A549 (cell line): ENCODE data around the gene MEF2C. TPM values are rescaled to one million over a fixed set of nuclear protein-coding genes. Genes with fewer than 3 reads are reported as not detected.

ENCODE experiments used
- ATAC-seq, 2 experiments: fragments of 200-7000 bp in 1 of 2; fragments of >200 bp in 1 of 2; cut with Nextera tagmentation in 1 of 2; cut with Tn5 transposase in 1 of 2; 3 replicates each; pipeline versions ENCODE4 v1.8.0 to v1.9.1; 2018 to 2020; ENCODE audit warnings: mild to moderate bottlenecking in 1 of 2, moderate library complexity in 1 of 2
- CTCF ChIA-PET: fragments of 300-600 bp; sonication (Branson Sonifier 250); formaldehyde crosslinking; extraction: SDS; loops from one replicate; lab custom pipeline; 2021; ENCODE audit warnings: antibody characterized with exemption, inconsistent platforms; lab: Yijun Ruan, JAX
- POLR2A ChIA-PET: fragments of 350-600 bp; formaldehyde crosslinking; extraction: SDS; loops from one replicate; lab custom pipeline; 2021; ENCODE audit warnings: antibody characterized with exemption, inconsistent platforms; lab: Yijun Ruan, JAX
- DNase-seq, 2 experiments: peaks; one replicate each; pipeline versions ENCODE4 v3.0.0 to v3.0.0-alpha.2; 2011 to 2016; ENCODE audit warnings: low read depth in 1 of 2, low spot score in 1 of 2
- FAIRE-seq: peaks from 2 replicates; lab custom pipeline; 2011; peaks lifted over from hg19 to GRCh38; lab: Jason Lieb, UNC
- H3K27ac ChIP-seq, 2 experiments: fragments of >200 bp; sonication (Bioruptor Twin); formaldehyde crosslinking; 3 replicates each; pipeline ENCODE4 v1.5.1; 2016 to 2017
- H3K4me1 ChIP-seq: fragments of >200 bp; sonication (Bioruptor Twin); formaldehyde crosslinking; 3 replicates; pipeline ENCODE4 v1.6.1; 2016
- H3K4me2 ChIP-seq: fragments of >200 bp; sonication (Bioruptor Twin); formaldehyde crosslinking; 3 replicates; pipeline ENCODE4 v1.6.1; 2016
- H3K4me3 ChIP-seq: fragments of >200 bp; sonication (Bioruptor Twin); formaldehyde crosslinking; 3 replicates; pipeline ENCODE4 v1.5.1; 2016
- H3K9me3 ChIP-seq: fragments of >200 bp; sonication (Bioruptor Twin); formaldehyde crosslinking; 3 replicates; pipeline ENCODE4 v1.6.1; 2016
- BHLHE40 ChIP-seq: IDR thresholded peaks from 2 replicates; pipeline ENCODE4 v1.6.1; 2012; ENCODE audit warnings: low read depth, low read length, inconsistent platforms
- CEBPB ChIP-seq, 2 experiments: fragments of >200 bp in 1 of 2; sonication (Bioruptor Twin) in 1 of 2; formaldehyde crosslinking in 1 of 2; IDR thresholded peaks; 2 replicates each; pipeline ENCODE4 v1.6.1; 2012 to 2016
- CHD2 ChIP-seq: fragments of 150-350 bp; IDR thresholded peaks from 2 replicates; pipeline ENCODE4 v1.6.1; 2014; ENCODE audit warnings: low read length; ENCODE audit not compliant: partially characterized antibody
- EHF ChIP-seq: fragments of 250-450 bp; sonication (Bioruptor Pico); IDR thresholded peaks from 2 replicates; pipeline ENCODE4 v1.5.0; 2020; ENCODE audit warnings: mild to moderate bottlenecking
- EHMT2 ChIP-seq: fragments of 200-600 bp; sonication (generic); IDR thresholded peaks from 2 replicates; pipeline ENCODE4 v1.6.1; 2016; ENCODE audit warnings: antibody characterized with exemption, low read depth, mild to moderate bottlenecking, moderate library complexity
- EP300 ChIP-seq, 2 experiments: fragments of >200 bp; sonication (Bioruptor Twin); formaldehyde crosslinking; IDR thresholded peaks; 2 replicates in 1 of 2; 3 replicates in 1 of 2; pipeline ENCODE4 v1.6.1; 2016 to 2017
- ESRRA ChIP-seq: fragments of 150-350 bp; IDR thresholded peaks from 2 replicates; pipeline ENCODE4 v1.6.1; 2014; ENCODE audit warnings: mild to moderate bottlenecking, low read length, borderline replicate concordance
- FOXS1 ChIP-seq: fragments of 250-450 bp; sonication (Bioruptor Pico); IDR thresholded peaks from 2 replicates; pipeline ENCODE4 v1.5.0; 2020; ENCODE audit warnings: mild to moderate bottlenecking, moderate library complexity
- HEYL ChIP-seq: fragments of 250-450 bp; sonication (Bioruptor Pico); IDR thresholded peaks from 2 replicates; pipeline ENCODE4 v1.8.0; 2021; ENCODE audit warnings: mild to moderate bottlenecking, moderate library complexity
- HOXB5 ChIP-seq: fragments of 250-450 bp; sonication (Bioruptor Pico); IDR thresholded peaks from 2 replicates; pipeline ENCODE4 v1.5.0; 2020; ENCODE audit warnings: mild to moderate bottlenecking, moderate library complexity
- JUN ChIP-seq, 2 experiments: fragments of >200 bp; sonication (Bioruptor Twin); formaldehyde crosslinking; IDR thresholded peaks; 2 replicates in 1 of 2; 3 replicates in 1 of 2; pipeline ENCODE4 v1.6.1; 2016 to 2017
- JUNB ChIP-seq: fragments of >200 bp; sonication (Bioruptor Twin); formaldehyde crosslinking; IDR thresholded peaks from 2 replicates; pipeline ENCODE4 v1.6.1; 2016
- KDM5A ChIP-seq: fragments of 200-600 bp; sonication (generic); IDR thresholded peaks from 2 replicates; pipeline ENCODE4 v1.6.1; 2016; ENCODE audit warnings: antibody characterized with exemption, mild to moderate bottlenecking
- NFE2L2 ChIP-seq: fragments of 150-350 bp; conservative IDR thresholded peaks from 2 replicates; pipeline ENCODE4 v1.6.1; 2014; ENCODE audit warnings: low read length
- NPAS2 ChIP-seq: fragments of 250-450 bp; sonication (Bioruptor Pico); IDR thresholded peaks from 2 replicates; pipeline ENCODE4 v1.8.0; 2022; ENCODE audit warnings: mild to moderate bottlenecking, moderate library complexity, borderline replicate concordance
- PHF8 ChIP-seq: fragments of 200-600 bp; sonication (generic); IDR thresholded peaks from 2 replicates; pipeline ENCODE4 v1.6.1; 2016; ENCODE audit warnings: low read depth, mild to moderate bottlenecking, antibody characterized with exemption, moderate library complexity, borderline replicate concordance
- RAD21 ChIP-seq, 2 experiments: fragments of >200 bp in 1 of 2; sonication (Bioruptor Twin) in 1 of 2; formaldehyde crosslinking in 1 of 2; IDR thresholded peaks in 1 of 2; conservative IDR thresholded peaks in 1 of 2; 2 replicates in 1 of 2; 3 replicates in 1 of 2; pipeline ENCODE4 v1.6.1; 2012 to 2018; ENCODE audit warnings: inconsistent platforms in 1 of 2
- RFX5 ChIP-seq: fragments of 450-650 bp; IDR thresholded peaks from 2 replicates; pipeline ENCODE4 v1.7.1; 2014; ENCODE audit warnings: antibody characterized with exemption, mild to moderate bottlenecking, moderate library complexity
- RNF2 ChIP-seq: fragments of 200-600 bp; sonication (generic); IDR thresholded peaks from 2 replicates; pipeline ENCODE4 v1.6.1; 2016; ENCODE audit warnings: low read depth, mild to moderate bottlenecking, antibody characterized with exemption, moderate library complexity, borderline replicate concordance
- SMC3 ChIP-seq: fragments of >200 bp; sonication (Bioruptor Twin); formaldehyde crosslinking; IDR thresholded peaks from 3 replicates; pipeline ENCODE4 v1.6.1; 2018; ENCODE audit warnings: inconsistent platforms
- TFCP2L1 ChIP-seq: fragments of 250-450 bp; sonication (Bioruptor Pico); IDR thresholded peaks from 2 replicates; pipeline ENCODE4 v1.5.0; 2021; ENCODE audit warnings: mild to moderate bottlenecking
- TP53 ChIP-seq: fragments of 250-450 bp; sonication (Bioruptor Pico); IDR thresholded peaks from 2 replicates; pipeline ENCODE4 v1.5.0; 2021; ENCODE audit warnings: mild to moderate bottlenecking, moderate library complexity
- WGBS: methylation state at CpG from one replicate; pipeline ENCODE4 v1.1.6; 2017; ENCODE audit errors: missing lambda C conversion rate; 5-methylcytosine and 5-hydroxymethylcytosine counted together
- polyA plus RNA-seq, 4 experiments: library from polyadenylated mRNA; depleted of rRNA in 3 of 4; stranded (reverse); fragments of >200 nt; fragmentation: RNase III in 1 of 4; extraction: RNeasy Plus Mini Kit Qiagen cat#74134 plus additional on column Dnase treatment in 1 of 4; gene quantifications; 2 replicates in 3 of 4; 3 replicates in 1 of 4; pipeline ENCODE4 v1.2.3, GENCODE V29; 2011 to 2017
- TF ChIP-seq, protein P1 (sequence below): fragments of 250-450 bp; sonication (Bioruptor Pico); IDR thresholded peaks from 2 replicates; pipeline ENCODE4 v1.5.0; 2021; ENCODE audit warnings: mild to moderate bottlenecking, moderate library complexity, borderline replicate concordance
- TF ChIP-seq, protein P2 (sequence below): fragments of 450-650 bp; IDR thresholded peaks from 2 replicates; pipeline ENCODE4 v1.6.1; 2014; ENCODE audit warnings: antibody characterized with exemption
- TF ChIP-seq, protein P3 (sequence below): IDR thresholded peaks from 2 replicates; pipeline ENCODE4 v1.6.1; 2012
- TF ChIP-seq, protein P4 (sequence below): fragments of 250-450 bp; sonication (Bioruptor Pico); IDR thresholded peaks from 2 replicates; pipeline ENCODE4 v1.5.0; 2020; ENCODE audit warnings: low read depth, mild to moderate bottlenecking, moderate library complexity

MEF2C gene
- polyA plus RNA-seq, 2 of the 4 experiments (the other 2 are of a cell fraction) = 0.03 to 0.06 TPM

DNA sequence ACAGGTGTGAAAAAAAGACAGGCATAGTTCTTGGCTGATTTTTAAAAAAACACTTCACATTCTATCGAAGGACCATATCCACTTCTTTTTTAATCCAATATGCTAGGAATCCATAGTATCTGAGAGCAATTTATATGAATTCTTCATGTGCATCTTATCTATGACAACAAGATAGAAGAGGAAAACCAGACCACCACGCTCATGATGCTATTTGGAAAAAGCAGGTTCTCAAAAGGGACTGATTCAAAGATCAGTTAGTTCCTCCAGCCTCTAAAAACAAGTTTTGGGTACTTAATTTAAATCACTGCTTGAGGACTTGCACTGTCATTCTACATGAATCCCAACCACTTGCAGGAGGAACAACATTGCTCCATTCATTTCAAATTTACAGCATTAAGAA, 6.3 kb downstream of the MEF2C start:
- CTCF ChIA-PET = no interaction called here
- H3K4me1 ChIP-seq = no peaks in the 10 kb centered on the region
- no peaks in the 10 kb centered on the region for H3K9me3 ChIP-seq
- WGBS = 11% methylated on average over 2 of the region's 2 CpGs
- no peak overlapping the region for H3K4me2 ChIP-seq
- no peak for DNase-seq
- POLR2A ChIA-PET = no interaction called here
- TF ChIP-seq JUNB (no peak), ESRRA (no peak), NFE2L2 (no peak), KDM5A (no peak), FOXS1 (CRISPR knock-in tag) (no peak), RAD21 (conservative IDR thresholded peaks at IDR 0.05 in 1 of 2, IDR thresholded peaks at IDR 0.05 in 1 of 2) (no peak), RFX5 (no peak), CHD2 (no peak), RNF2 (no peak), CEBPB (IDR thresholded peaks at IDR 0.05) (no peak), JUN (IDR thresholded peaks at IDR 0.05) (no peak)
- no peak for ATAC-seq
- H3K27ac ChIP-seq = no peak overlapping the region
- H3K4me3 ChIP-seq = no peak overlapping the region
- no peak for FAIRE-seq

DNA sequence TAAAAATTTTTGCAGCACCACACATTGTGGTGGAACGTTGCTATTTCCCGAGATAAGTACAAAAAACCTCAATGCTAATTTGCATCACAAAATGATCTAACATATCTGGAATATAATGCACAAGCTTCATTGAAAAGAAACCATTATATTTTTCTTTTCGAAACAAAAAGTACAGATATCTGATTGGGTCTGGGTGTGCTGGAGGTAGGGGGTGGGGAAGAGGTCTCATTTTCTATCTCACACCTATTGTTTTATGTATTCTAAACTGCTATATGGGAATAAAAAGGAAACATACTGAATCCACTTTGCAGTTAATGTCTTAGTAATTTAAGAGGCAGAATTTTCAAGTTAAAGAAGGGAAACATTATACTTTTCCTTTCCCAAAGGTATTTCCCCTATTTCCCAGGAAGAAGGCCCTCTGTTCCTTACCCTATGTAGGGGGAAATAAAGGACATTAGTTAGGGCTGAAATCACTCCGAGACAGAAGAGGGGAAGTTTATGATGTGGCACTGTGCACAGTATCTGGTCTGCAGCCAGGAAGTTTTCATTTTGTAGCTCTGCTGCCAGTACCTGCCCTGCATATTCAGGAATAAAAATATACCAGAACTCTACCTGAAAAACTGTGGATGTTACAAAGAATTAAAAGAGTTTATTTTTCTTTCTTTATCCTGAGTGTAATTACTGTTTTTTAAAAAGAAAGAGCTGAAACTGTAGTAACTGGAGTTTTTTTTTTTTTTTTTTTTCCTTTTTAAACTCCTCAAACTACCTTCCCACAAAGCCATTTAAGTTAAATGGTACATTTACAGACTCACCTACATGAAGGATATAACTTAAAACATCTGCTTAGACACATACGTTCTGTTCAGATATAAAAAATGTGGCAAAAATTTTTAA, 7.4 kb downstream of the MEF2C start:
- FAIRE-seq (no peak), DNase-seq (no peak), ATAC-seq (no peak)
- Histone ChIP-seq H3K4me3 (no peak overlapping the region), H3K4me2 (no peak overlapping the region), H3K9me3 (no peaks in the 10 kb centered on the region), H3K4me1 (no peaks in the 10 kb centered on the region), H3K27ac (no peak overlapping the region)
- ChIA-PET CTCF (interaction anchor here (0.8 kb wide), 1 partner anchor 23 kb away, joined by 3 read pairs; no protein-coding TSS in a partner anchor), POLR2A (no interaction called here)
- no peak for TF ChIP-seq NPAS2 (CRISPR knock-in tag)
- TF ChIP-seq TP53 (CRISPR knock-in tag) = no peak
- TF ChIP-seq BHLHE40 = no peak
- TF ChIP-seq TFCP2L1 = no peak
- TF ChIP-seq, protein P1, sequence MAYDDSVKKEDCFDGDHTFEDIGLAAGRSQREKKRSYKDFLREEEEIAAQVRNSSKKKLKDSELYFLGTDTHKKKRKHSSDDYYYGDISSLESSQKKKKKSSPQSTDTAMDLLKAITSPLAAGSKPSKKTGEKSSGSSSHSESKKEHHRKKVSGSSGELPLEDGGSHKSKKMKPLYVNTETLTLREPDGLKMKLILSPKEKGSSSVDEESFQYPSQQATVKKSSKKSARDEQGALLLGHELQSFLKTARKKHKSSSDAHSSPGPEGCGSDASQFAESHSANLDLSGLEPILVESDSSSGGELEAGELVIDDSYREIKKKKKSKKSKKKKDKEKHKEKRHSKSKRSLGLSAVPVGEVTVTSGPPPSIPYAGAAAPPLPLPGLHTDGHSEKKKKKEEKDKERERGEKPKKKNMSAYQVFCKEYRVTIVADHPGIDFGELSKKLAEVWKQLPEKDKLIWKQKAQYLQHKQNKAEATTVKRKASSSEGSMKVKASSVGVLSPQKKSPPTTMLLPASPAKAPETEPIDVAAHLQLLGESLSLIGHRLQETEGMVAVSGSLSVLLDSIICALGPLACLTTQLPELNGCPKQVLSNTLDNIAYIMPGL = no peak
- TF ChIP-seq SMC3 = no peak
- TF ChIP-seq NFE2L2 = no peak
- TF ChIP-seq JUN (IDR thresholded peaks at IDR 0.05) = no peak
- TF ChIP-seq EHF (CRISPR knock-in tag) = no peak
- TF ChIP-seq PHF8 = no peak
- TF ChIP-seq, protein P2, sequence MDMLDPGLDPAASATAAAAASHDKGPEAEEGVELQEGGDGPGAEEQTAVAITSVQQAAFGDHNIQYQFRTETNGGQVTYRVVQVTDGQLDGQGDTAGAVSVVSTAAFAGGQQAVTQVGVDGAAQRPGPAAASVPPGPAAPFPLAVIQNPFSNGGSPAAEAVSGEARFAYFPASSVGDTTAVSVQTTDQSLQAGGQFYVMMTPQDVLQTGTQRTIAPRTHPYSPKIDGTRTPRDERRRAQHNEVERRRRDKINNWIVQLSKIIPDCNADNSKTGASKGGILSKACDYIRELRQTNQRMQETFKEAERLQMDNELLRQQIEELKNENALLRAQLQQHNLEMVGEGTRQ = no peak
- 5% methylated on average over 5 of the region's 5 CpGs for WGBS

DNA sequence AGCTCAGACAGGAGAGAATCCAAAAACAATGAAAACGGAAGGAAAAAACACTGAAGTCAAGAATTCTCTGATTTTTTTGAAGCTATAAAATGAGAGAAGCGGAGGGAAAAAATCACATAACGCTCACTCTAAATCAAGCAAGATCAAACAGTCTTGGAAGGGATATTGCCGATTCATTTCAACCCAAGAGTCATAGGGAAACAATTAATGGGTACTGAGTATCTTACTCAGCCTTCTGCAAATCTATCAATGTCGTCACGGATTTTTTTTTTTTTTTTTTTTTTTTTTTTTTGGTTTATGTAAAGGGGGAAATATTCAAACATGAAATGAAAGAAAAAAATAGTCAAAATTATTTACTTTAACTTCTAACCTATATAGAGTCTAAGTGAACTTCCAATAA, 9.5 kb downstream of the MEF2C start:
- CTCF ChIA-PET = no interaction called here
- Histone ChIP-seq H3K4me1 (no peaks in the 10 kb centered on the region), H3K27ac (no peak overlapping the region), H3K4me3 (no peak overlapping the region), H3K4me2 (no peak overlapping the region), H3K9me3 (no peaks in the 10 kb centered on the region)
- WGBS = 28% methylated on average over 6 of the region's 6 CpGs
- POLR2A ChIA-PET = no interaction called here
- ATAC-seq = no peak
- DNase-seq = no peak
- no peak for FAIRE-seq
- TF ChIP-seq EP300 (IDR thresholded peaks at IDR 0.05) (no peak), CEBPB (IDR thresholded peaks at IDR 0.05) (no peak), HOXB5 (CRISPR knock-in tag) (no peak), CHD2 (no peak), EHMT2 (no peak), SMC3 (no peak), HEYL (CRISPR knock-in tag) (no peak), RAD21 (conservative IDR thresholded peaks at IDR 0.05 in 1 of 2, IDR thresholded peaks at IDR 0.05 in 1 of 2) (no peak)
- TF ChIP-seq, protein P3, sequence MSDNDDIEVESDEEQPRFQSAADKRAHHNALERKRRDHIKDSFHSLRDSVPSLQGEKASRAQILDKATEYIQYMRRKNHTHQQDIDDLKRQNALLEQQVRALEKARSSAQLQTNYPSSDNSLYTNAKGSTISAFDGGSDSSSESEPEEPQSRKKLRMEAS = no peak
- TF ChIP-seq, protein P4, sequence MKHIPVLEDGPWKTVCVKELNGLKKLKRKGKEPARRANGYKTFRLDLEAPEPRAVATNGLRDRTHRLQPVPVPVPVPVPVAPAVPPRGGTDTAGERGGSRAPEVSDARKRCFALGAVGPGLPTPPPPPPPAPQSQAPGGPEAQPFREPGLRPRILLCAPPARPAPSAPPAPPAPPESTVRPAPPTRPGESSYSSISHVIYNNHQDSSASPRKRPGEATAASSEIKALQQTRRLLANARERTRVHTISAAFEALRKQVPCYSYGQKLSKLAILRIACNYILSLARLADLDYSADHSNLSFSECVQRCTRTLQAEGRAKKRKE (CRISPR knock-in tag) = no peak
- TF ChIP-seq, protein P2 = no peak
- TF ChIP-seq, protein P1 = no peak
